SH-SY5Y (cell line): ENCODE data around the gene SLC38A5.

Source experiments
- GATA2 ChIP-seq: IDR thresholded peaks from 2 replicates; pipeline ENCODE4 v1.6.1; 2011; ENCODE audit warnings: mild to moderate bottlenecking, low read depth, low read length
- GATA3 ChIP-seq: IDR thresholded peaks from 2 replicates; pipeline ENCODE4 v1.6.1; 2011; ENCODE audit warnings: low read depth, mild to moderate bottlenecking, low read length, moderate library complexity

DNA sequence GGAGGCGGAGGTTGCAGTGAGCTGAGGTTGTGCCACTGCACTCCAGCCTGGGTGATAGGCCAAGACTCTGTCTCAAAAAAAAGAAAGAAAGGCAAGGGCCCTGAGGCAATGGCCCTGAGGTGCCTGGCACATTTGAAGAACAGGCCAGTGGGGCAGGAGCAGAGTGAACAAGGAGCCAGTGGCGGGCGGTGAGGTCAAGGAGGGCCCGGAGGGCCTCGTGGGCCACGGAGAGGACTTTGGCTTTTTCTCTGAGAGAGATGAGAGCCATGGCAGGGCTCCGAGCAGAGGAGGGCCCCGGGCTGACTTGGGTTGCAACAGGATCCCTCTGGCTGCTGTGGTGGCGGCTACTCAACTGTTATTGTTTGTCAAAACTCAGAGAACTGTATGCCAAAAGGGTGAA is 19.2 kb upstream of the SLC38A5 start:
- TF ChIP-seq GATA2 (no peak), GATA3 (no peak)
